Measurements from ENCODE around the gene STEAP1B.

STEAP1B gene

DNA sequence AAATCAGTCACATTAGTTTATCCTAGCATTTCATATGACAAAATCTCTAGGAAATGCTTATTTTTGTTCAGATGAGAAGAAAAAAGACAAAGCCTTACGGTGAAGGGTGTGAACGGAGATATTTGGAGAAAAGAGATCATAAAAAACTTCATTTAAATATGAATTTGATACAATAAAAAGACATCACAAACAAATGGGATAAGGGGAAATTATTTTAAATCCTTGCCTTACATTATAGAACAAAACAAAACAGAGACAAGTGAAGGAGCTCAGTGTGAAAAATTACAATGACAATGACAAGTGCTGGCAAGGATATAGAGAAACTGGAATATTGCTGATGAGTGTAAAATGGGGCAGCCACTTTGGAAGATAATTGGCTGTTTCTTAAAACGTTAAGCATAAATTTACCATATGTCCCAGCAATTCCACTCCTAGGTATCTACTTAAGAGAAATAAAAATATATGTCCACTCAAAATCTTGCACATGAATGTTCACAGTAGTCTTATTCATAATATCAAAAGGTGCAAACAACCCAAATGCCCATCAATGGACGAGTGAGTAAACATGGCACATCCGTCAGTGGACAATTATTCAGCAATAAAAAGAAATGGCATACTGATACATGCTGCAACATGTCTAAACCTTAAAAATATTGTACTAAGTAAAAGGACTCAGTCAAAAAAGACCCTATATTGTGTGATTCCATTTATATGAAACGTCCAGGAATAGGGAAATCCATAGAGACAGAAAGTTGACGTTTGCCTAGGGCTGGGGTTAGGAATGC, 77.0 kb downstream of the STEAP1B start:
- no peak overlapping the region for H3K4me3 ChIP-seq (ENCODE audit: low read depth, low read length)
- H3K9ac ChIP-seq (ENCODE audit: low read depth, low read length), result no peak overlapping the region
- no peaks in the 10 kb centered on the region for H3K27me3 ChIP-seq (ENCODE audit: control insufficient read depth, insufficient read depth, low read length)
- H3K36me3 ChIP-seq (ENCODE audit: control insufficient read depth, insufficient read depth, low read length), result no peaks in the 10 kb centered on the region
- no peaks in the 10 kb centered on the region for H3K9me3 ChIP-seq (ENCODE audit: control insufficient read depth, insufficient read depth, low read length)
- H3K4me1 ChIP-seq (ENCODE audit: control insufficient read depth, insufficient read depth, low read length), result peaks cover 2% of the 10 kb centered on the region

DNA sequence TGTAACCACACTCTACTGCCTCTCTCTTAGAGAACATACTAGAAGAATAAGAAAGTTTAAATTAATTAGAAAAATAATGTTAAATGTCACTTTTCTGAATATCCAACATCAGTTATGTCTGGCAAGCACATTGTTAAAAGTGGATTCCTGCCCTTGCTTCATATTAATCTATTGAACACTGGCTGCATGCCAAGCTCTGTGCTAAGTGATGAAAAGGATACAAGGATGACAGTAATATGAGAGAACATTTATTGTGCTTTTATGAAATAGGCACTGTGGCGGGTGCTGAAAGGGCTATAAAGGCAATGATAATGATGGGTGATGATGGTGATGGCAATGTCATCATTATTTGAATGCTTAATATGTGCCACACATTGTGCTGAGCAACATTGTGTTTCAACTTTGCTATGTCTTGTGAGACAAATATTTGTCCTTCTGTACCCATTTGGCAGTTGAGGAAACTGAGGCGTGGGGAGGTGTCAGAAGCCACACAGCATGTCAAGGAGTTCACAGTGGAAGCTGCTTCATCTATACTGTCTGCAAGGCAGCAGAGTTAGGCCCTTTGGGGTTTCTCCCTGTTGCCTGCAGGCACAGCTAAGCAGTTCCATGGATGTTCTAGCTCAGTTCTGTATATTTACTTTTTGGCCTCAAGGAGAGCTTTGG, 78.9 kb downstream of the STEAP1B start:
- H3K27me3 ChIP-seq (ENCODE audit: control insufficient read depth, insufficient read depth, low read length), result no peaks in the 10 kb centered on the region
- H3K4me3 ChIP-seq (ENCODE audit: low read depth, low read length), result no peak overlapping the region

DNA sequence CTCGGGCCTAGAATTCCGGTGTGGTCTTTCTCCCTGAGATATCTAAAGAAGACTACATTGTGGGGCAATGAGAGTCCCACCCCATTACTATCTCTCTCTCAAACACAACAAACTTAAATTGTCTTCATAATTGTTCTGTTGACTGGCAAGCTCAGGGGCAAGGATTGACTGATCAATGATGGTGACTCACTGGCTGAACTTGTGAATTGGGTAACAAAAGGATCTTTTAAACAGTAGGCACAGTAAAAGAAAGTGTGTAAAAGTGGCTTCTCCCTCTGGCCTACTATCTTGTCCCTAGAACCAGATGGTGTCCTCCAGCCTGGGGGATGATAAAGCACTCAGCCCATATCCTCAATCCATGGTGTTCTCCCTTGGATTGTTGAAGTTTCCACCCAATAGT, 80.0 kb downstream of the STEAP1B start:
- no peaks in the 10 kb centered on the region for H3K9me3 ChIP-seq (ENCODE audit: control insufficient read depth, insufficient read depth, low read length)
- no peak overlapping the region for H3K4me3 ChIP-seq (ENCODE audit: low read depth, low read length)
- H3K9ac ChIP-seq (ENCODE audit: low read depth, low read length), result no peak overlapping the region
- H3K36me3 ChIP-seq (ENCODE audit: control insufficient read depth, insufficient read depth, low read length), result no peaks in the 10 kb centered on the region
- no peaks in the 10 kb centered on the region for H3K27me3 ChIP-seq (ENCODE audit: control insufficient read depth, insufficient read depth, low read length)
- no peaks in the 10 kb centered on the region for H3K4me1 ChIP-seq (ENCODE audit: control insufficient read depth, insufficient read depth, low read length)

More for the DNA sequence above, 78.9 kb downstream of the STEAP1B start:
- H3K9ac ChIP-seq (ENCODE audit: low read depth, low read length), result no peak overlapping the region
- peaks cover 2% of the 10 kb centered on the region for H3K4me1 ChIP-seq (ENCODE audit: control insufficient read depth, insufficient read depth, low read length)
- no peaks in the 10 kb centered on the region for H3K9me3 ChIP-seq (ENCODE audit: control insufficient read depth, insufficient read depth, low read length)
- no peaks in the 10 kb centered on the region for H3K36me3 ChIP-seq (ENCODE audit: control insufficient read depth, insufficient read depth, low read length)

DNA sequence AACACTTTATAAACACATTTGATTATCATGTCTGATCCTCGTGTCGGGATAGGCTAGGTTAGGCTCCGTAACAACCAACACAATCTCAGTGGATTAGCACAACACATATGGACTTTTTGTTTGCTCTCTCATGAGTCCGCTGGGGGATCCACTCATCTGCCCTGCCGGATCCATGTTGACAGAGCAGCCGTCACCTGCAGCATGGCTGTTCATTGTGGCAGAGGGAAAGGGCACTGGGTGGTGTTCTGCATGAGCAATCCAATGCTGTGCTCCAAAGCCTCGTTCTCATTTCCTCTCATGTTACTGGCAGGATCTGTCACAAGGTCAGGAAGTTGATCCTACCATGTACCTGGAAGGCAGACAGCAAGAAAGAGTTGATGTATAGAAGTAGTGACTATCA, 80.5 kb downstream of the STEAP1B start:
- Histone ChIP-seq H3K9ac (ENCODE audit: low read depth, low read length) (no peak overlapping the region), H3K27me3 (ENCODE audit: control insufficient read depth, insufficient read depth, low read length) (no peaks in the 10 kb centered on the region), H3K9me3 (ENCODE audit: control insufficient read depth, insufficient read depth, low read length) (no peaks in the 10 kb centered on the region), H3K4me1 (ENCODE audit: control insufficient read depth, insufficient read depth, low read length) (no peaks in the 10 kb centered on the region), H3K4me3 (ENCODE audit: low read depth, low read length) (no peak overlapping the region), H3K36me3 (ENCODE audit: control insufficient read depth, insufficient read depth, low read length) (no peaks in the 10 kb centered on the region)

DNA sequence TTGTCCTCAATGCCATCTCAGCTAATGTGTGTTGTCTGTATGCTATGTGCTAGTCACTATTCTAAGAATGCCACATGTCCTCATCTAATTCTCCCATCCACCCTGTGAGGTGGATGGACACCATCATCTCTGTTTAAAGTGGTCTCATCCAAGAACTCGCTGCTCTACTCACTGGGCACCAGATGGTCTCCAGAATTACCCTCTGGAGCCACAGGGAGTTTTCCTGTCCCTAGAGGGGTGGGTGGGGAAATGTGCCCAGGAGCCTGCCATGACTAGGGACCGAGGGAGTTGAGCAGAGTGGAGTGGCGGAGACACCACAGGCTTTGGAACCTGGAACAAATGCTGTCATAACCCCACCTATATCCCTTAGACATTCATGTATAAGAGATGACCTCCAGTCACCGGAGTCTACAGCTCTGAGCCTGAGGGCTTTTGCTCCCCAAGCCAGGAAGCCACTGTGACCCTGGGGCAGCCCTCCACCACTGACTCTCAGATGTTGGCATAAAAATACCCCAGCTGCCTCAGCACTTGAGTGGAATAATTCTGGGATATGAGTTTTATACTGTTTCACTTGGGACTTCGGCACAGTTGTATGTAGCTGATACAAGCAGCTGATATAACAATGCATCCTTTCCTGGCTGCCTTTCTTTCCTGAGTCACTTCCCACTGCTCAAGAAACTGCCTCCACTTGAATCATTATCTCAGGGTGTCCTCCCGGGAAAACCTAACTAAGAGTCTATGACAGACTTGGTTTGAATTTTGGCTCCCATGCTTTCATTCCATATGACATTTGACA, 81.5 kb downstream of the STEAP1B start:
- no peak overlapping the region for H3K9ac ChIP-seq (ENCODE audit: low read depth, low read length)
- no peak overlapping the region for H3K4me3 ChIP-seq (ENCODE audit: low read depth, low read length)
- H3K4me1 ChIP-seq (ENCODE audit: control insufficient read depth, insufficient read depth, low read length), result no peaks in the 10 kb centered on the region
- no peaks in the 10 kb centered on the region for H3K9me3 ChIP-seq (ENCODE audit: control insufficient read depth, insufficient read depth, low read length)
- H3K36me3 ChIP-seq (ENCODE audit: control insufficient read depth, insufficient read depth, low read length), result no peaks in the 10 kb centered on the region
- H3K27me3 ChIP-seq (ENCODE audit: control insufficient read depth, insufficient read depth, low read length), result no peaks in the 10 kb centered on the region

DNA sequence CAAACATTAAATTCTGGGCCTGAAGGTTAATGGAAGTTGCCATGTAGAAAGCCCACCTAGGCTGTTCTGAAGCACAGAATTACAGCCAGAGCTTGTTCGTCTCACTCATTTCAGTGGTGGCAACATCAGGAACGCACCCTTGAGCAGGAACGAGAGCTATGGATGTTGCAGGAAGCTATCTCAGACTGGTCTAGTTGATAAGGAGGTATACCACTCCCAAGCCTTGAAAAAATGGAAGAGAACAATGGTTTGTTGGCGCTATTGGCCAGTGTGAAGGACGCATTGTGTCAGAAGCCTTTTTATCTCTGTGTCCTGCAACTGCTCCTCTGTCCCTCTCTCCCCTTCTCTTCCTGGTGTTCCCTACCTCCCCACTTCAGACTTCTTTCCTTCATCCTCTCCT, 82.1 kb downstream of the STEAP1B start:
- H3K9me3 ChIP-seq (ENCODE audit: control insufficient read depth, insufficient read depth, low read length), result no peaks in the 10 kb centered on the region
- H3K27me3 ChIP-seq (ENCODE audit: control insufficient read depth, insufficient read depth, low read length), result no peaks in the 10 kb centered on the region
- H3K36me3 ChIP-seq (ENCODE audit: control insufficient read depth, insufficient read depth, low read length), result no peaks in the 10 kb centered on the region
- H3K4me1 ChIP-seq (ENCODE audit: control insufficient read depth, insufficient read depth, low read length), result no peaks in the 10 kb centered on the region
- H3K4me3 ChIP-seq (ENCODE audit: low read depth, low read length), result no peak overlapping the region
- H3K9ac ChIP-seq (ENCODE audit: low read depth, low read length), result no peak overlapping the region

DNA sequence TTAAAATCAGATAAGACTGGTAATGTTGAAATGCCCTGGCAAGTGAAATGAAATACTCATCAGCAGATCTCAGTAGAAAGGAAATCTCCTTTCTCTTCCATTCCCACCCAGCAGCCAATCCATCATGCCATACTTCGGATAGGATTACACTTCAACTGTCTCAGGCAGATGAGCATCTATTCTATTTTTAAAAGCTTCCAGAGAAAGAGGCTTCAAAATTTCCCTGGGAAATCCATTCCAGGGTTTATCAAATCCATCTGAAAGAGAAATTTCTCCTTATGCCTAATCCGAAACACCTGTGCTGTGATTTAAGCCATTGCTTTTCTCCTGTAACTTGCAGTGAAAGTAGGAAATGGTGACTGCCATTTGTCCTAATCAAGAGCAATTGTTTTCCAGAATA, 82.6 kb downstream of the STEAP1B start:
- Histone ChIP-seq H3K36me3 (ENCODE audit: control insufficient read depth, insufficient read depth, low read length) (no peaks in the 10 kb centered on the region), H3K27me3 (ENCODE audit: control insufficient read depth, insufficient read depth, low read length) (no peaks in the 10 kb centered on the region), H3K4me3 (ENCODE audit: low read depth, low read length) (no peak overlapping the region), H3K9ac (ENCODE audit: low read depth, low read length) (no peak overlapping the region), H3K9me3 (ENCODE audit: control insufficient read depth, insufficient read depth, low read length) (no peaks in the 10 kb centered on the region), H3K4me1 (ENCODE audit: control insufficient read depth, insufficient read depth, low read length) (peaks cover 1% of the 10 kb centered on the region)

DNA sequence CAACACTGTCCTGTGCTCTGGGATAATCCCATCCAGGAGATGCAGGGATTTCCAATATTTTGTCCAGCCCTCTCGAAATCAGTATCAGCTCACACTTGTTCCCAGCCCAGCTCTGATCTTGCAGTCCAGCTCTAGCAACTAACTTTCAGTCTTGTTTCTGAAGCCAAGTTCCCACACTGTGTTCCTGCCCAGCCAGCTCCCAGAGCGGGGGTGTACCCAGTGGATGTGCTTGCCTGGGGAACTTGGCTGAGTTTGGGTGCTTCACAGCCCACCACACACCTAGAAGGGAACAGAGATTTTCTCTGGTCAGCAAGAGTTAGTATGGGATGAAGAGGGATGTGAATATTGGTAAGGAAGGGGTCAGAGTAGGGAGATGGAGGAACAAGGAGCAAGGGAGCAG, 85.6 kb downstream of the STEAP1B start:
- Histone ChIP-seq H3K9ac (ENCODE audit: low read depth, low read length) (no peak overlapping the region), H3K36me3 (ENCODE audit: control insufficient read depth, insufficient read depth, low read length) (no peaks in the 10 kb centered on the region)

DNA sequence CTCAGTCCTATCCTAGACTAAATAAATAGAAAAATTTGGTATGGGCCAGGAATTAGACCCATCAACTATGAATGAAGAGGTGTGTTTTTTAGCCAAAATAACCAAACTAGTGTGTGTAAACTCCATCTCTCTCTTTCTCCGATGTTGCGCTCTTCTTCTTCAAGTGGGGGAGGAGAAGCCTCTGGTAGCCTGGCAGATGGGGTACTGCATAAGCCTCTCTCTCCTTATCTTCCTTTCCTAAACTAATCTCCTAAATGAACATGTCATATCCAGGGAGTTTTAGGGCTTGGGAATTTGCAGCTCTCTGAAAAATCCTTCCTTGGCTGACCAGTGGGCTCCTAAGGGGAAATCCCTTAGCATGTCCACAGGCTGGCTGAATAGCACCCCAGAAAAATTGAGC, 86.8 kb downstream of the STEAP1B start:
- Histone ChIP-seq H3K27me3 (ENCODE audit: control insufficient read depth, insufficient read depth, low read length) (no peaks in the 10 kb centered on the region), H3K4me3 (ENCODE audit: low read depth, low read length) (no peak overlapping the region), H3K4me1 (ENCODE audit: control insufficient read depth, insufficient read depth, low read length) (peaks cover 10% of the 10 kb centered on the region), H3K9ac (ENCODE audit: low read depth, low read length) (no peak overlapping the region), H3K36me3 (ENCODE audit: control insufficient read depth, insufficient read depth, low read length) (no peaks in the 10 kb centered on the region), H3K9me3 (ENCODE audit: control insufficient read depth, insufficient read depth, low read length) (no peaks in the 10 kb centered on the region)

More for the DNA sequence above, 85.6 kb downstream of the STEAP1B start:
- no peaks in the 10 kb centered on the region for H3K27me3 ChIP-seq (ENCODE audit: control insufficient read depth, insufficient read depth, low read length)
- H3K4me3 ChIP-seq (ENCODE audit: low read depth, low read length), result no peak overlapping the region
- H3K9me3 ChIP-seq (ENCODE audit: control insufficient read depth, insufficient read depth, low read length), result no peaks in the 10 kb centered on the region
- H3K4me1 ChIP-seq (ENCODE audit: control insufficient read depth, insufficient read depth, low read length), result peaks cover 10% of the 10 kb centered on the region

DNA sequence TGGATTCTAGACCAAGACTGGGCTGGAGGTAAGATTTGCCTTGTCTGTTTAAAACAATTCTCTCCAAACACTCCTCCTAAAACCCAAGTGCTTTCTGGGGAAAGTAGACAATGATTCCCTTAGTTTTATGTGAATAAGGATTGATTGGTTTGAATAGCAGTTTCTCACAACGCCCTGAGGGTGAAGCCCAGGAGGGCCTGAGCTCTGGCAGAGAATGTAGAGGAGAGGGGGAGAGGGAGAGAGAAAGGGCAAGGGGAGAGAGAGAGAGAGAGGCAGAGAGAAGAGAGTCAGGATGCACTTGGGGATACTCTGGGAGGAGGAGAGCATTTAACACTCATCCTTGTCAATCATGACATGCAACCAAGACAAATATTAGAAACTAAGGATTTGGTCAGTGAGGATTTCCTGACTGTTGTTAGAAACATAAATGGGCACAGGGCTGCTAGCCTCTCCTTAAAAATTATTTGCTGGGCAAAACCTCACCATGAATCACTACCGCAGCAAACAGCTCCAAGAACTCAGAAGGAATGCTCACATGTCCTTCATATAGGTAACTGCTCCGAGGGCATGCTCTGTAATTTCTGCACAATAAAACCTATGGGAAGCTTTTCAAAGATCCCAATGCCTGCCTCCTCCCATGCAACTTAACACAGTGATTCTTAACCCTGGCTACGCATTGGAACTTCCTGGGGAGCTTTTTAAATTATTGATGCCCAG, 87.9 kb downstream of the STEAP1B start:
- Histone ChIP-seq H3K4me1 (ENCODE audit: control insufficient read depth, insufficient read depth, low read length) (peaks cover 10% of the 10 kb centered on the region), H3K9me3 (ENCODE audit: control insufficient read depth, insufficient read depth, low read length) (no peaks in the 10 kb centered on the region), H3K9ac (ENCODE audit: low read depth, low read length) (no peak overlapping the region), H3K4me3 (ENCODE audit: low read depth, low read length) (no peak overlapping the region), H3K36me3 (ENCODE audit: control insufficient read depth, insufficient read depth, low read length) (no peaks in the 10 kb centered on the region), H3K27me3 (ENCODE audit: control insufficient read depth, insufficient read depth, low read length) (no peaks in the 10 kb centered on the region)

DNA sequence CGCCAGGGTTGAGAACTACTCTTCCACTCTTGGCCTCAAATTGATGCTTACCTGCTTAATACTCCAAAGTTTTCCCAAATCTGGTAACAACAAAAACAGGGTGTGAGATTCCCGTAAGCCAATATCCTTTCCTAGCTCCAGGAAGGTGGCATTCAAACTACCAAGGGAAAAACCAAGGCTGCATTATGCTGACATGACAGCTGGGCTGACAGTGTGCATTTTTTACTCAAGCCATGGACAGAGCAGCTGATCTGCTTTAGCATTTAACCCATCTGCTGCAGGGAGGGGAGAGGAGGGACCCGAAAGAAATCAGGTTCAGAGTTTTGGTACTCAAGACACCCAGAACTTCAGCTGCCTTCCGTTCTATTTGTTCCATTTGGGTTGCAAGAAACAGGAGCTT, 93.3 kb downstream of the STEAP1B start:
- Histone ChIP-seq H3K4me3 (ENCODE audit: low read depth, low read length) (no peak overlapping the region), H3K27me3 (ENCODE audit: control insufficient read depth, insufficient read depth, low read length) (no peaks in the 10 kb centered on the region), H3K9ac (ENCODE audit: low read depth, low read length) (no peak overlapping the region), H3K4me1 (ENCODE audit: control insufficient read depth, insufficient read depth, low read length) (peaks cover 2% of the 10 kb centered on the region), H3K9me3 (ENCODE audit: control insufficient read depth, insufficient read depth, low read length) (no peaks in the 10 kb centered on the region), H3K36me3 (ENCODE audit: control insufficient read depth, insufficient read depth, low read length) (no peaks in the 10 kb centered on the region)

All from iPS-15b (cell line).